Hematopoietic multipotent progenitor cell treated with erythropoietin and hydrocortisone succinate and interleukin-3 and kit ligand, for 6 days (in vitro differentiated cells): Measurements from ENCODE around the gene PLXNA3.
A peak's percentile ranks its signal among the peaks of the same experiment; 100 is the strongest.

Experiments
- DNase-seq: peaks from one replicate; pipeline ENCODE4 v3.0.0-alpha.2; 2015

The PLXNA3 gene

DNA sequence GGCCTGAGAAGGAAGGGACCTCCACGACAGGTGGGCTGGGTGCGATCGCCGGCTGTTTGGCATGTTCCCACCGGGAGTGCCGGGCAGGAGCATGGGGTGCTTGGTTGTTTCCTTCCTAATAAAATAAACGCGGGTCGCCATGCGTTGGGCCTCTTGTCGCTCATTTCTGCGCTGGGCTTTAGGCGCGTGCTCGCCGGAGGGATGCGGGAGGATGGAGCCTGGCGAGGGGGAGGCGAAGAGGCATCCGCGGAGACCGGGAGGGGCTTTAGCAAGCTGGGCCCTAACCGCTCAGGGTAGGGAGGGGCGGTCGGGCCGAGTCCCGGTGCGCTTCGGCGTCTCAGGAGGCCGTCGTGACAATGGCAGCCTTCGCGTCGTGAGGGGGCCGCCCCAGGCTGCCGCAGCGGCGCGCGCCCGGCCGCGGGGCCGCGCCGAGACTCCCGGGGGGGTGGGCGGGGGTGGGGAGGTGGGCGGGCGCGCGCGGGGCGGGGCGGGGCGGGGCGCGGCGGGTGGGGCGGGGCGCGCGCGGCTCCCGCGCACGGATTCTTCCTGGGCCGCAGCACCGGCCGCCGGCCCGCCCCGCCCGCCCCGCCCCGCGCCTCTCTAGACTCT lies 21.6 kb upstream of the PLXNA3 start:
- DNase-seq, result peak; percentile 42

DNA sequence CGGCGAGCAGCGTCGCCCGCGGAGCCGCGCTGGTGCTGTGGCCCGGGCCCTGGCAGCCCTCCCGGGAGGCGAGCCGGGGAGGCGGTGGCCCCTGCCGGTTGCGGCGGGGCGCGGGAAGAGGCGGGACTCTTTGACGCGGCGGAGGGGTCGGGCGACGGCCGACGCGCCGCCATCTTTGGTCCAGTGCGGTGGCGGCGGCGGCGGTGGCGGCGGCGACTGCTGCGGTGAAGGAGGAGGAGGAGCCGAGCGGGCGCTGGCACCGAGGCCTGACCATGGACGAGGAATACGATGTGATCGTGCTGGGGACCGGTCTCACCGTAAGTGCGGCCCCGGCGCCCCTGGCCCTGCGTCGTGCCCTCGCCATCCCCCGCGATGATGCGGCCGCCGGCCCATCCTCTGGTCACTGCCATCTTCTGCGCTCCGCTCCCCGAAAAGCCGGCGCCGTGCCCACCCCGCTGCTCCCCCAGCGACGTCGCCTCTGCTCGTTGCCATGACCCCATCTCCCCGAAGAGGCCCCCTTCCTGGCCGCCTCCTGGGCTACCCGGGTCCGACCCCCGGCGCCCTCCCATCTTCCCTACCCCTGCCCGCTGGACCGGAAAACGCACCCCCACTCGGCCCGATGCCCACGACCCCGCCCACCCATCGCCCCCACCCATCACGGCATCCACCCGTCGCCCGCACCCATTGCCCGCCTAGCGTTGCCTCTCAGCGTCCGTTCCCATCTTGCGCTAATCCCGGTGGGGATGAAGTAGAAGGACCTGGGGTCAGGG lies 20.9 kb upstream of the PLXNA3 start, which contains the start of gene GDI1:
GDI1 (plus strand) TSS at position 172 of the 770 bp plus-strand sequence; CDS start at position 273, 101 bp downstream.
- DNase-seq, result peak; percentile 46

GRCh38 chrX:154437971-154438893 lies 19.8 kb upstream of the PLXNA3 start:
- DNase-seq, result no peak

DNA sequence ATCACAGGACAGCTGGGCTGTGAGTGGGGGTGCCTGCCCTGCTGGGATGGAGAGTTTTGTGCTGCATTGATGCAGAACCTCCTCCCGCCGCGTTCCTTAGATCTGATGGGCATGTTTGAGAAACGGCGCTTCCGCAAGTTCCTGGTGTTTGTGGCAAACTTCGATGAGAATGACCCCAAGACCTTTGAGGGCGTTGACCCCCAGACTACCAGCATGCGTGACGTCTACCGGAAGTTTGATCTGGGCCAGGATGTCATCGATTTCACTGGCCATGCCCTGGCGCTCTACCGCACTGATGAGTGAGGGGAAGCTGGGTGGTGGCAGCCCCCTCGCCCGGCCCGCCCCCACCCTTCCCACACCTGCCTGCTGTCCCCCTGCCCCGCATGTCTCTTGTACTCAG lies 18.2 kb upstream of the PLXNA3 start:
- DNase-seq, result no peak

- no peak for DNase-seq
Measured at GRCh38 chrX:154440623-154441357, 17.3 kb upstream of the PLXNA3 start.

DNA sequence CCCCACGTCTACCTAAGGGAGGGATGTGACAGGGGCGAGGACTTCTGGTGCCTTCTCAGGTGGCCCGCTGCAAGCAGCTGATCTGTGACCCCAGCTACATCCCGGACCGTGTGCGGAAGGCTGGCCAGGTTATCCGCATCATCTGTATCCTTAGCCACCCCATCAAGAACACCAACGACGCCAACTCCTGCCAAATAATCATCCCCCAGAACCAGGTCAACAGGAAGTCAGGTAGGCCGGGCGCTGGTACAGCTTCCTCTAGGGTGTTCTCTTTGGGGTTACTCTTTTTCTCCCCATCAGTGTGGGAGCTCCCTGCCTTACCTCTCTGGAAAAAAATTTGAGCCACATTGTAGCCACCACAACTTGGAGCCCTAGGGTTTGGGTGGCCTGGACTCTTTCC lies 16.5 kb upstream of the PLXNA3 start:
- no peak for DNase-seq

DNA sequence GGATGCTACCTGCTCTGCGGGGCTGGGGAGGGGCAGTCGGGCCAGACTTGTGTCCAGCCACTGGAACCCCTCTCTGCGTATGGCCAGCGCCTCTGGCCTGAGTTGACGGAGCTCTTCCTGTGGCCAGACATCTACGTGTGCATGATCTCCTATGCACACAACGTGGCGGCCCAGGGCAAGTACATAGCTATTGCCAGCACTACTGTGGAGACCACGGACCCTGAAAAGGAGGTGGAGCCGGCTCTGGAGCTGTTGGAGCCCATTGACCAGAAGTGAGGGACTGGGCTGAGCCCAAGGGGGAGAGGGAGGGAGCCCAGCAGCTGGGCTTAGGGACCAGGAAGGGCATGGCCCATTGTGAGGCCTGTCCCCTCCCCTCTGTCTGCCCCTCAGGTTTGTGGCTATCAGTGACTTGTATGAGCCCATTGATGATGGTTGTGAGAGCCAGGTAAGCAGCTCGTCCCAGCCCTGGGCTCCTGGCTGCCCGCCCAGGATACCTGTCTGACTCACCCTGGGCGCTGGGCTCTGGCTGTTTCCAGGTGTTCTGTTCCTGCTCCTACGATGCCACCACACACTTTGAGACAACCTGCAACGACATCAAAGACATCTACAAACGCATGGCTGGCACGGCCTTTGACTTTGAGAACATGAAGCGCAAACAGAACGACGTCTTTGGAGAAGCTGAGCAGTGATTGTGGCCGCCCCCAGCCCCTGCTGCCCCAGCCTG lies 15.9 kb upstream of the PLXNA3 start:
- DNase-seq, result no peak

GRCh38 chrX:154443479-154443910 lies 14.6 kb upstream of the PLXNA3 start:
- no peak for DNase-seq

GRCh38 chrX:154443992-154444754 lies 13.9 kb upstream of the PLXNA3 start, which contains the start of gene FAM50A:
TSS of gene FAM50A (plus strand) at chrX:154444141. CDS start at chrX:154444236, 95 bp downstream.
- DNase-seq, result peak; percentile 77

- DNase-seq, result no peak
Measured at GRCh38 chrX:154444755-154445246, 13.3 kb upstream of the PLXNA3 start.

GRCh38 chrX:154445776-154446175 lies 12.3 kb upstream of the PLXNA3 start:
- no peak for DNase-seq

DNA sequence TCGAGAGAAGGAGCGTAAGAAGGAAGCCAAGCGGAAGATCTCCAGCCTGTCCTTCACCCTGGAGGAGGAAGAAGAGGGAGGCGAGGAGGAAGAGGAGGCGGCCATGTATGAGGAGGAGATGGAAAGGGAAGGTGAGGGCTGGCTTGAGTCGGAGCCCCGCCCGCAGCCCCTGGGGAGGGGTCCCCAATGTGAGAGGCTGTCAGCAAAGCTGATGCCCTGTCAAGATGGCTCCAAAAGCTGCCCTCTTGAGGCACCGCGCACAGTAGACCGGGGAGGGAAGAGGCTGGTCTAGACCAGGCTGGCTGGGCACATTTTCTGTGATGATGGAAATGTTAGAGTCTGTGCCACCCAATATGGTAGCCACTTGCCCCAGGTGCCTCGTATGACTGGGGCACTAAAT lies 11.7 kb upstream of the PLXNA3 start:
- DNase-seq, result no peak

GRCh38 chrX:154448484-154448883 lies 9.6 kb upstream of the PLXNA3 start:
- DNase-seq, result no peak

GRCh38 chrX:154449618-154450017 lies 8.5 kb upstream of the PLXNA3 start:
- DNase-seq, result no peak

- DNase-seq, result no peak
Measured at GRCh38 chrX:154450312-154450711, 7.8 kb upstream of the PLXNA3 start.

- no peak for DNase-seq
Measured at GRCh38 chrX:154452823-154453222, 5.3 kb upstream of the PLXNA3 start.

DNA sequence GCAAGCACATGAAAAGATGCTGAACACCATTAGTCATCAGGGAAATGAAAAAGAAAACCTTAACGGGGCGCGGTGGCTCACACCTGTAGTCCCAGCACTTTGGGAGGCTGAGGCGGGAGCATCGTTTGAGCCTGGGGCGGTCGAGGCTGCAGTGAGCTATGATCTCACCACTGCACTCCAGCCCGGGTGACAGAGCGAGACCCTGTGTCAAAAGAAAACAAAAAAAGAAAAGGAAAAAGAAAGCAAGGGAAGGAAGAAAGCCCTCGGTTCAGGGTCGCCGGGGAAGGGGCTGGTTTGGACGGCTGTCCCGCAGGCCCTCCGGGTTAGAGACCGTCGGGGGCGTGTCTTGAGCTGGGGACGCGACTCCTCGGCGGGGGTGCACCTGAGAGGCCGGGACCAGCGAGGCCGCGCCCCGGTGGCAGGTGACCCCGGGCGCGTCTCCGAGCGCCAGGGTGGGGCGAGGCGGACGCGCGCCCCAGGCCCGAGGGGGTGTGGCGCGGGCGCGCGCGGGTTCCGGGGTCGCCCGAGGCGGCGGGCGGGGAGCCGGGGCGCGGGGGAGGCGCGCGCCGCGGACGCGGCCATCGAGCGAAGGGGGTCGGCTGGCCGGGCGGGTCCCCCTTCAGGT lies 478 bp upstream of the PLXNA3 start:
- DNase-seq, result no peak

DNA sequence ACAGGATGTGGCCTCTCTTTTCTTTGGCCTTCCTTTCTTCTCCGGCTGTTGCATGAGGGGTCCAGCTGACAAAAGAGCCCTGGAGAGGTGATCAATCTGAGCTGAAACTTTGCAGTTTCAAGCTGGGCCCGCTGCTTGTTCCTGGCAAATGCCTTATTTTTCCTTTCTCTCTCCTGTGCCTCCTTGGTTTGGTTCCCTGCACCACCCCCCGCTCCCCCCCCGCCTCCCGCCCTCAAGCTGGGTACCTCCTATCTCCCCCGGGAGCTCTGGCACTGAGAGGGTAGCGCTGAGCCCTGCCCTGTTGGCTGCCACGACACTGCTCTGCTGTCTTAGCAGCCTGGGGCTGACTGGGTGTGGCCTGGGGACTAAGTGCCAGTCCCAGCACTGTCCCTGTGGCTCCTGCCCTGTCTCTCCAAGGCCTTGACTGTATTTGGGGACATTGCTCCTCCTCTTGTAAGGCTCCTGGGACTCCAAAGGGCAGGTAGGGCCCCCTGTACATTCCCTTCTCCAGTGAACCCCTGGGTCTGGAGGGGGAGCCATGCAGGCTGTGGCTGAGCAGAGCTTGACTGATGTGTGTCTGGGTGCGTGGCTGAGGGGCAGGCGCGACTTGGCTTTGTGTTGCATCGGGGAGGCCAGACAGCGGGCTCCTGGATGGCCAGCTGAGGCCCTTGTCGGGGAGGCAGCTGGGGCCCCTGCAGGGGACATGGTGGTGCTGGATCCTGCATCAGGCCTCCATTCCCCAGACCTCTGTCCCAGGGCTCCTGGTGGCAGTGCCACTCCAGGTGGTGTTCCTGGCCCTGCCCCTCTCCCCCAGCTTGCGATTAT lies 1.1 kb downstream of the PLXNA3 start:
- DNase-seq, result peak; percentile 75

- DNase-seq, result peak; percentile 29
Measured at GRCh38 chrX:154459832-154460231, 1.8 kb downstream of the PLXNA3 start.
